Mucosa of descending colon (tissue), 3 donors: Measurements from ENCODE around the gene DSCAML1. TPM values are rescaled to one million over a fixed set of nuclear protein-coding genes. Genes with fewer than 3 reads are reported as not detected.

Experiments used
- ATAC-seq: fragments of 200-7000 bp; cut with Tn5 transposase; one replicate; pipeline ENCODE4 v1.9.1; 2020; ENCODE audit warnings: mild to moderate bottlenecking, moderate library complexity
- DNase-seq, 3 donors: peaks; one replicate each; pipeline ENCODE4 v3.0.0-alpha.2; 2020
- H3K36me3 ChIP-seq: fragments of 200-600 bp; one replicate; pipeline ENCODE4 v1.8.0; 2021; ENCODE audit warnings: low read depth, mild to moderate bottlenecking
- H3K4me1 ChIP-seq: fragments of 200-600 bp; one replicate; pipeline ENCODE4 v1.8.0; 2021; ENCODE audit warnings: low read depth, mild to moderate bottlenecking
- H3K4me3 ChIP-seq: fragments of 200-600 bp; one replicate; pipeline ENCODE4 v1.8.0; 2021; ENCODE audit warnings: mild to moderate bottlenecking
- H3K9me3 ChIP-seq: fragments of 200-600 bp; one replicate; pipeline ENCODE4 v1.8.0; 2021; ENCODE audit warnings: mild to moderate bottlenecking
- CTCF ChIP-seq: fragments of 200-600 bp; IDR thresholded peaks from one replicate; pipeline ENCODE4 v1.8.0; 2022; ENCODE audit warnings: antibody characterized with exemption, mild to moderate bottlenecking
- intact Hi-C, 2 donors: fragments of 100-400 bp; cut with DNase I in 1 of 2; cut with micrococcal nuclease in 1 of 2; formaldehyde crosslinking; loops; one replicate each; pipeline versions ENCODE4 v1.11.0 to v1.11.1; 2022; cut with DNase I, micrococcal nuclease
- total RNA-seq, 3 donors: library from RNA; stranded (reverse); fragmentation: NEBNext Ultra II Directional in 2 of 3; extraction: Animal tissue kit (Norgen Biotek cat#: 25700) in 2 of 3; gene quantifications; one replicate each; pipeline versions ENCODE4 v1.2.1 to v1.2.4, GENCODE V29; 2021 to 2023
- donor health status: DM: no; HTN: no; CAD: no; lungs with moderate emphysema.
- donor health status: DM: no; HTN: no; CAD: no.
- donor health status: DM: no; HTN: yes; CAD: no.

Gene DSCAML1
- total RNA-seq, 3 donors from 2014 or later = 5.0 to 5.5 (median 5.3) TPM

GRCh38 chr11:117606790-117607189 lies 190.2 kb downstream of the DSCAML1 start:
- no peak for DNase-seq
- intact Hi-C loops = no loop called here
- no peaks in the 10 kb centered on the region for H3K4me1 ChIP-seq
- H3K9me3 ChIP-seq = no peaks in the 10 kb centered on the region
- no peak for TF ChIP-seq CTCF
- H3K4me3 ChIP-seq = no peak overlapping the region
- no peaks in the 10 kb centered on the region for H3K36me3 ChIP-seq
- ATAC-seq = no peak

GRCh38 chr11:117606211-117606610 lies 190.8 kb downstream of the DSCAML1 start:
- ATAC-seq = no peak
- intact Hi-C loops = no loop called here
- no peak overlapping the region for H3K4me3 ChIP-seq

GRCh38 chr11:117605331-117605730 lies 191.7 kb downstream of the DSCAML1 start:
- H3K9me3 ChIP-seq = no peaks in the 10 kb centered on the region
- intact Hi-C loops = no loop called here
- H3K4me1 ChIP-seq = no peaks in the 10 kb centered on the region
- ATAC-seq (no peak), DNase-seq (no peak)
- H3K4me3 ChIP-seq = no peak overlapping the region
- TF ChIP-seq CTCF = no peak
- H3K36me3 ChIP-seq = no peaks in the 10 kb centered on the region

More at GRCh38 chr11:117606211-117606610, 190.8 kb downstream of the DSCAML1 start:
- H3K9me3 ChIP-seq = no peaks in the 10 kb centered on the region
- no peaks in the 10 kb centered on the region for H3K4me1 ChIP-seq
- no peaks in the 10 kb centered on the region for H3K36me3 ChIP-seq
- no peak for TF ChIP-seq CTCF
- no peak for DNase-seq

GRCh38 chr11:117604336-117604995 lies 192.6 kb downstream of the DSCAML1 start:
- no peaks in the 10 kb centered on the region for H3K9me3 ChIP-seq
- no peak for TF ChIP-seq CTCF
- DNase-seq (no peak), ATAC-seq (no peak)
- H3K36me3 ChIP-seq = no peaks in the 10 kb centered on the region
- H3K4me3 ChIP-seq = no peak overlapping the region
- intact Hi-C loops = no loop called here
- H3K4me1 ChIP-seq = no peaks in the 10 kb centered on the region

GRCh38 chr11:117603932-117604331 lies 193.1 kb downstream of the DSCAML1 start:
- DNase-seq = no peak
- TF ChIP-seq CTCF = no peak
- Histone ChIP-seq H3K36me3 (no peaks in the 10 kb centered on the region), H3K9me3 (no peaks in the 10 kb centered on the region), H3K4me3 (no peak overlapping the region), H3K4me1 (no peaks in the 10 kb centered on the region)
- intact Hi-C loops = no loop called here
- no peak for ATAC-seq
